Measurements from ENCODE around the gene SPCS2. TPM values are rescaled to one million over a fixed set of nuclear protein-coding genes. Genes with fewer than 3 reads are reported as not detected.
"Not testable (repeated sequence)": the region's sequence is repeated elsewhere in the genome, so short reads cannot be mapped to it uniquely, and the experiment has no call there.

SPCS2 gene
- total RNA-seq, 1 donor from 2014 or later: 112 TPM

GRCh38 chr11:75004215-75004614 lies 55.1 kb downstream of the SPCS2 start:
- Mint-ChIP-seq H3K27me3 (ENCODE audit: unreplicated experiment) (no peaks in the 10 kb centered on the region), H3K36me3 (ENCODE audit: unreplicated experiment) (peaks cover 4% of the 10 kb centered on the region), H3K4me3 (ENCODE audit: unreplicated experiment) (no peak overlapping the region), H3K9me3 (ENCODE audit: unreplicated experiment) (no peaks in the 10 kb centered on the region), H3K27ac (ENCODE audit: unreplicated experiment) (no peak overlapping the region), H3K4me1 (ENCODE audit: low read depth, unreplicated experiment) (no peaks in the 10 kb centered on the region)
- DNase-seq: no peak
- TF ChIP-seq CTCF (IDR thresholded peaks at IDR 0.05; ENCODE audit: partially characterized antibody, unreplicated experiment): no peak

GRCh38 chr11:75011357-75011756 lies 62.3 kb downstream of the SPCS2 start:
- no peaks in the 10 kb centered on the region for H3K4me1 Mint-ChIP-seq (ENCODE audit: low read depth, unreplicated experiment)
- H3K27ac Mint-ChIP-seq (ENCODE audit: unreplicated experiment): no peak overlapping the region
- no peak for TF ChIP-seq CTCF (IDR thresholded peaks at IDR 0.05; ENCODE audit: partially characterized antibody, unreplicated experiment)
- H3K9me3 Mint-ChIP-seq (ENCODE audit: unreplicated experiment): peaks cover 1% of the 10 kb centered on the region
- no peaks in the 10 kb centered on the region for H3K27me3 Mint-ChIP-seq (ENCODE audit: unreplicated experiment)
- no peak for DNase-seq
- peaks cover 4% of the 10 kb centered on the region for H3K36me3 Mint-ChIP-seq (ENCODE audit: unreplicated experiment)
- no peak overlapping the region for H3K4me3 Mint-ChIP-seq (ENCODE audit: unreplicated experiment)

- H3K4me3 Mint-ChIP-seq (ENCODE audit: unreplicated experiment): no peak overlapping the region
- DNase-seq: no peak
- no peaks in the 10 kb centered on the region for H3K27me3 Mint-ChIP-seq (ENCODE audit: unreplicated experiment)
- H3K9me3 Mint-ChIP-seq (ENCODE audit: unreplicated experiment): peaks cover 1% of the 10 kb centered on the region
- H3K36me3 Mint-ChIP-seq (ENCODE audit: unreplicated experiment): peaks cover 4% of the 10 kb centered on the region
- no peak for TF ChIP-seq CTCF (IDR thresholded peaks at IDR 0.05; ENCODE audit: partially characterized antibody, unreplicated experiment)
- no peaks in the 10 kb centered on the region for H3K4me1 Mint-ChIP-seq (ENCODE audit: low read depth, unreplicated experiment)
- no peak overlapping the region for H3K27ac Mint-ChIP-seq (ENCODE audit: unreplicated experiment)
Observed at GRCh38 chr11:75011872-75012271, 62.8 kb downstream of the SPCS2 start.

- no peaks in the 10 kb centered on the region for H3K4me1 Mint-ChIP-seq (ENCODE audit: low read depth, unreplicated experiment)
- H3K27ac Mint-ChIP-seq (ENCODE audit: unreplicated experiment): no peak overlapping the region
- DNase-seq: no peak
- no peak overlapping the region for H3K4me3 Mint-ChIP-seq (ENCODE audit: unreplicated experiment)
- H3K27me3 Mint-ChIP-seq (ENCODE audit: unreplicated experiment): no peaks in the 10 kb centered on the region
- no peak for TF ChIP-seq CTCF (IDR thresholded peaks at IDR 0.05; ENCODE audit: partially characterized antibody, unreplicated experiment)
- peaks cover 2% of the 10 kb centered on the region for H3K9me3 Mint-ChIP-seq (ENCODE audit: unreplicated experiment)
- peaks cover 4% of the 10 kb centered on the region for H3K36me3 Mint-ChIP-seq (ENCODE audit: unreplicated experiment)
Observed at GRCh38 chr11:75013051-75013450, 64.0 kb downstream of the SPCS2 start.

- TF ChIP-seq CTCF (IDR thresholded peaks at IDR 0.05; ENCODE audit: partially characterized antibody, unreplicated experiment): no peak
- peaks cover 7% of the 10 kb centered on the region for H3K9me3 Mint-ChIP-seq (ENCODE audit: unreplicated experiment)
- peaks cover 14% of the 10 kb centered on the region for H3K36me3 Mint-ChIP-seq (ENCODE audit: unreplicated experiment)
- H3K4me3 Mint-ChIP-seq (ENCODE audit: unreplicated experiment): no peak overlapping the region
- DNase-seq: no peak
- H3K27ac Mint-ChIP-seq (ENCODE audit: unreplicated experiment): no peak overlapping the region
- no peaks in the 10 kb centered on the region for H3K27me3 Mint-ChIP-seq (ENCODE audit: unreplicated experiment)
- H3K4me1 Mint-ChIP-seq (ENCODE audit: low read depth, unreplicated experiment): no peaks in the 10 kb centered on the region
Observed at GRCh38 chr11:75014129-75014528, 65.1 kb downstream of the SPCS2 start.

- not testable (repeated sequence) for H3K4me3 Mint-ChIP-seq (ENCODE audit: unreplicated experiment); H3K27me3 Mint-ChIP-seq (ENCODE audit: unreplicated experiment); DNase-seq; H3K4me1 Mint-ChIP-seq (ENCODE audit: low read depth, unreplicated experiment); H3K9me3 Mint-ChIP-seq (ENCODE audit: unreplicated experiment); H3K27ac Mint-ChIP-seq (ENCODE audit: unreplicated experiment)
- H3K36me3 Mint-ChIP-seq (ENCODE audit: unreplicated experiment): peaks cover 14% of the 10 kb centered on the region
Observed at GRCh38 chr11:75019200-75019599, 70.1 kb downstream of the SPCS2 start.

- H3K36me3 Mint-ChIP-seq (ENCODE audit: unreplicated experiment): peaks cover 14% of the 10 kb centered on the region
- H3K9me3 Mint-ChIP-seq (ENCODE audit: unreplicated experiment): not testable (repeated sequence)
Observed at GRCh38 chr11:75020328-75020727, 71.3 kb downstream of the SPCS2 start.

More at GRCh38 chr11:75020328-75020727, 71.3 kb downstream of the SPCS2 start:
- not testable (repeated sequence) for H3K27me3 Mint-ChIP-seq (ENCODE audit: unreplicated experiment); H3K27ac Mint-ChIP-seq (ENCODE audit: unreplicated experiment); H3K4me1 Mint-ChIP-seq (ENCODE audit: low read depth, unreplicated experiment); DNase-seq; H3K4me3 Mint-ChIP-seq (ENCODE audit: unreplicated experiment)

Data from glutamatergic neuron (in vitro differentiated cells).